HepG2 (cell line): ENCODE results near the gene THRA. TPM values are rescaled to one million over a fixed set of nuclear protein-coding genes. Genes with fewer than 3 reads are reported as not detected.

Experiments used
- DMAP1 ChIP-seq: IDR thresholded peaks from 2 replicates; pipeline ENCODE4 v1.6.1; 2016
- GLI4 ChIP-seq: sonication (generic); formaldehyde crosslinking; IDR thresholded peaks from 2 replicates; pipeline ENCODE4 v1.5.1; 2020; ENCODE audit warnings: missing genetic modification reagents, mild to moderate bottlenecking, moderate library complexity, borderline replicate concordance
- HMGXB4 ChIP-seq, 2 experiments: sonication (generic) in 1 of 2; formaldehyde crosslinking in 1 of 2; IDR thresholded peaks; 2 replicates each; pipeline versions ENCODE4 v1.4.0 to v1.6.1; 2018 to 2020; ENCODE audit warnings: missing genetic modification reagents in 2 of 2, borderline replicate concordance in 1 of 2, low read depth in 1 of 2, mild to moderate bottlenecking in 1 of 2, missing biosample characterization in 1 of 2
- LBX2 ChIP-seq: sonication (generic); formaldehyde crosslinking; IDR thresholded peaks from 2 replicates; pipeline ENCODE4 v1.5.0; 2020; ENCODE audit warnings: missing genetic modification reagents, mild to moderate bottlenecking, borderline replicate concordance
- NFYB ChIP-seq: sonication (generic); formaldehyde crosslinking; IDR thresholded peaks from 2 replicates; pipeline ENCODE4 v1.4.0; 2020; ENCODE audit warnings: missing genetic modification reagents
- NR2F6 ChIP-seq, 2 experiments: IDR thresholded peaks; 2 replicates each; pipeline ENCODE4 v1.6.1; 2016; ENCODE audit warnings: antibody characterized with exemption in 1 of 2, mild to moderate bottlenecking in 1 of 2
- PATZ1 ChIP-seq: sonication (generic); formaldehyde crosslinking; IDR thresholded peaks from 2 replicates; pipeline ENCODE4 v1.4.0; 2020; ENCODE audit warnings: missing genetic modification reagents
- SKI ChIP-seq: fragments of 450-650 bp; IDR thresholded peaks from one replicate; pipeline ENCODE4 v1.6.1; 2018; ENCODE audit warnings: mild to moderate bottlenecking; ENCODE audit not compliant: partially characterized antibody
- TARDBP ChIP-seq: sonication (generic); formaldehyde crosslinking; IDR thresholded peaks from 2 replicates; pipeline ENCODE4 v1.8.0; 2022; ENCODE audit warnings: mild to moderate bottlenecking, missing genetic modification reagents
- ZNF318 ChIP-seq: sonication (generic); formaldehyde crosslinking; IDR thresholded peaks from 2 replicates; pipeline ENCODE4 v1.4.0; 2020; ENCODE audit warnings: mild to moderate bottlenecking, missing genetic modification reagents
- ZNF34 ChIP-seq: sonication (generic); formaldehyde crosslinking; IDR thresholded peaks from 2 replicates; pipeline ENCODE4 v1.4.0; 2020; ENCODE audit warnings: mild to moderate bottlenecking, missing genetic modification reagents, borderline replicate concordance
- ZNF362 ChIP-seq: sonication (generic); formaldehyde crosslinking; IDR thresholded peaks from 2 replicates; pipeline ENCODE4 v1.4.0; 2020; ENCODE audit warnings: missing genetic modification reagents, mild to moderate bottlenecking, borderline replicate concordance
- polyA plus RNA-seq, 8 experiments: library from polyadenylated mRNA; depleted of rRNA in 3 of 8; stranded (reverse) in 7 of 8; unstranded in 1 of 8; fragments of >200 nt; fragmentation: Illumina TruSeq in 4 of 8; extraction: Trizol in 4 of 8; gene quantifications; 2 replicates each; pipeline versions ENCODE4 v1.2.1 to v1.2.3, GENCODE V29; 2011 to 2016; ENCODE audit warnings: low read depth in 4 of 8, missing spikeins in 1 of 8, mixed read lengths in 1 of 8; ENCODE audit not compliant: insufficient read depth in 1 of 8
- total RNA-seq, 5 experiments: library from RNA; depleted of rRNA; stranded (reverse); fragments of >200 nt; fragmentation: Illumina TruSeq; extraction: Trizol; gene quantifications; 2 replicates each; pipeline ENCODE4 v1.2.3, GENCODE V29; 2016; ENCODE audit warnings: low read depth in 1 of 5

THRA gene
- total and polyA plus RNA-seq, 2 of the 13 experiments (the other 11 are each of a cell fraction or from before 2014, with no cell fraction given), result 8.0 to 9.9 TPM

GRCh38 chr17:40113110-40113906 is 50.5 kb downstream of the THRA start (continued):
- TF ChIP-seq ZNF34, result 0 out of 2 replicates have a peak, but pooled peaks have one; percentile 73
- peak; percentile 98 for TF ChIP-seq TARDBP
- peak; percentile 93 for TF ChIP-seq HMGXB4 (CRISPR knock-in tag; IDR thresholded peaks at IDR 0.05; ENCODE audit: borderline replicate concordance in 1 of 2, low read depth in 1 of 2)
- TF ChIP-seq PATZ1 (CRISPR knock-in tag), result peak; percentile 54
- TF ChIP-seq LBX2 (CRISPR knock-in tag), result no peak; the same call in 1 of the 2 replicates
- TF ChIP-seq ZNF318 (CRISPR knock-in tag), result no peak
- TF ChIP-seq GLI4 (CRISPR knock-in tag), result peak; percentile 74; the same call in 1 of the 2 replicates
- TF ChIP-seq NR2F6 (IDR thresholded peaks at IDR 0.05), result peak; percentile 60
- peak; percentile 67 for TF ChIP-seq NR2F6 (CRISPR knock-in tag; IDR thresholded peaks at IDR 0.05)
- peak; percentile 73 for TF ChIP-seq SKI
- peak; percentile 70; the same call in 1 of the 2 replicates for TF ChIP-seq ZNF362 (CRISPR knock-in tag)
- TF ChIP-seq NFYB, result 0 out of 2 replicates have a peak, but pooled peaks have one; percentile 16
- TF ChIP-seq DMAP1 (CRISPR knock-in tag), result peak; percentile 99
